ENCODE results near the gene PSPH.
"Not testable (repeated sequence)": the region's sequence is repeated elsewhere in the genome, so short reads cannot be mapped to it uniquely, and the experiment has no call there.

Gene PSPH

GRCh38 chr7:56046721-56047445 is 4.4 kb downstream of the PSPH start:
- no peaks in the 10 kb centered on the region for H3K4me1 ChIP-seq
- peaks cover 2% of the 10 kb centered on the region; the same call in 1 of the 2 replicates for H3K36me3 ChIP-seq
- no peak for TF ChIP-seq CTCF (IDR thresholded peaks at IDR 0.05; ENCODE audit: low read depth, low read length)
- H3K4me3 ChIP-seq (ENCODE audit: low read depth, low read length) = no peak overlapping the region
- H3K9me3 ChIP-seq = no peaks in the 10 kb centered on the region
- H3K27me3 ChIP-seq = no peaks in the 10 kb centered on the region
- no peak for DNase-seq

GRCh38 chr7:56045758-56046157 is 5.5 kb downstream of the PSPH start:
- H3K9me3 ChIP-seq; DNase-seq; H3K4me3 ChIP-seq (ENCODE audit: low read depth, low read length); H3K27me3 ChIP-seq; H3K4me1 ChIP-seq; H3K36me3 ChIP-seq: not testable (repeated sequence)

- no peak for DNase-seq
- no peak for TF ChIP-seq CTCF (IDR thresholded peaks at IDR 0.05; ENCODE audit: low read depth, low read length)
- H3K36me3 ChIP-seq = no peaks in the 10 kb centered on the region
- H3K9me3 ChIP-seq = no peaks in the 10 kb centered on the region
- H3K27me3 ChIP-seq = no peaks in the 10 kb centered on the region
- H3K4me1 ChIP-seq = no peaks in the 10 kb centered on the region
- H3K4me3 ChIP-seq (ENCODE audit: low read depth, low read length) = no peak overlapping the region
Observed at GRCh38 chr7:56040730-56041129, 10.5 kb downstream of the PSPH start.

DNA sequence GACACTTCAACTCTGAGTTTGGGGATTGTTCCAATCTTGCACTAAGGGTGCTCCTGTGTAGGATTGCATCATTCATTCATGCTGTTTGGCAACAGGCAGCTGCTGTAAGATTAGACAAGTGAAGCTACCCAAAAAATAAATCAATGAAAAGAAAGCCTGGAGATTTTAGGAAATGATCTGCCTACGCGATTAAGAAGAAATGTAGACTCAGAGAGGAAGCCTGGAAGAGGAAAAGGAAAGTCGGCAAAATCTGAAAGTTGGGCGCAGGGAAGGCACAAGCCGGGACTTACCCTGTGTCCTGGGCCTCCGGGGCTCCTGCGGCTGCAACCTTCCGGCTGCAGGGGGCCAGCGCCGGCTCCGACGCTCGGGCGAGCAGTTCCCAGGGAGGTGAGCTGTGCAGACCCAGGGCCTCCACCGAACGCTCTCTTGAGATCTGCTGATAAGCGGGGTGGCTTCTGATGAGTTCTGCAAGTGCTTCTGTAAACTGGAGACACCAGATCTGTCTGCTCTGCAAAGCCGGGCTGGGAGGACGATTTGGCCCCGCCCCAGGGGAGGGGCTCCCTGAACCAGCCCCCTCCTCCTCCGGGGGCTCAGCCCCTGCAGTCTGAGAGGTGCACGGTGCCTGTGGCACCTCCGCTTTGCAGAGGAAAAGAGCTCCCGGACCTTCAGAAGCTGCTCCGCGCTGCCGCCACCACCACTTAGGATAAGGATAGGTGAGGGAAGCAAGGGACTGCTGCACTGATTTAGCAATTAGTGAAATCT is 17.4 kb downstream of the PSPH start:
- no peaks in the 10 kb centered on the region for H3K4me1 ChIP-seq
- DNase-seq = peak; percentile 93
- H3K36me3 ChIP-seq = peaks cover 14% of the 10 kb centered on the region
- H3K9me3 ChIP-seq = no peaks in the 10 kb centered on the region
- no peaks in the 10 kb centered on the region for H3K27me3 ChIP-seq
- peak; percentile 43 for TF ChIP-seq CTCF (IDR thresholded peaks at IDR 0.05; ENCODE audit: low read depth, low read length)
- H3K4me3 ChIP-seq (ENCODE audit: low read depth, low read length) = peak overlapping the region; percentile 71

- peak overlapping the region; percentile 71 for H3K4me3 ChIP-seq (ENCODE audit: low read depth, low read length)
- not testable (repeated sequence) for DNase-seq, H3K4me1 ChIP-seq
Observed at GRCh38 chr7:56032578-56032977, 18.7 kb downstream of the PSPH start.

GRCh38 chr7:56031556-56031955 is 19.7 kb downstream of the PSPH start:
- peaks cover 16% of the 10 kb centered on the region for H3K36me3 ChIP-seq
- not testable (repeated sequence) for H3K27me3 ChIP-seq; H3K4me3 ChIP-seq (ENCODE audit: low read depth, low read length); H3K4me1 ChIP-seq; DNase-seq; H3K9me3 ChIP-seq

More at GRCh38 chr7:56032578-56032977, 18.7 kb downstream of the PSPH start:
- not testable (repeated sequence) for H3K27me3 ChIP-seq, H3K9me3 ChIP-seq
- peaks cover 16% of the 10 kb centered on the region for H3K36me3 ChIP-seq

DNA sequence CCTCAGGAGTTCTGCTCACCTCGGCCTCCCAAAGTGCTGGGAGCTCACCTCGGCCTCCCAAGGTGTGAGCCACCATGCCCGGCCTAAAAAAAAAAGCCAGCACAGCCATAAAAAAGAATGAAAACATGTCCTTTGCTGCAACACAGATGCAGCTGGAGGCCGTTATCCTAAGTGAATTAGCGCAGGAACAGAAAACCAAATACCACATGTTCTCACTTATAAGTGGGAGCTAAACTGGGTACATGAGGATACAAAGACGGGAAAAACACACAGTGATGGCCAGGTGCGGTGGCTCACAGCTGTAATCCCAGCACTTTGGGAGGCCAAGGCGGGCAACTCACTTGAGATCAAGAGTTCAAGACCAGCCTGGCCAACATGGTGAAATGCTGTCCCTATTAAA is 20.9 kb downstream of the PSPH start:
- DNase-seq = no peak
- Histone ChIP-seq H3K27me3 (no peaks in the 10 kb centered on the region), H3K9me3 (no peaks in the 10 kb centered on the region), H3K36me3 (peaks cover 20% of the 10 kb centered on the region), H3K4me3 (ENCODE audit: low read depth, low read length) (no peak overlapping the region), H3K4me1 (no peaks in the 10 kb centered on the region)
- TF ChIP-seq CTCF (IDR thresholded peaks at IDR 0.05; ENCODE audit: low read depth, low read length) = no peak

All from BE2C (cell line).